Activated naive CD8-positive, alpha-beta T cell treated with anti-CD3 and anti-CD28 coated beads for 36 hours (primary cell): ENCODE measurements around the gene INSL3. TPM values are rescaled to one million over a fixed set of nuclear protein-coding genes. Genes with fewer than 3 reads are reported as not detected.

Experiments used
- DNase-seq: peaks from one replicate; pipeline ENCODE4 v3.0.0; 2021
- H3K27ac Mint-ChIP-seq: one replicate; pipeline ENCODE4 v1.8.0; 2022; ENCODE audit warnings: mild to moderate bottlenecking, moderate library complexity, mixed read lengths
- H3K27me3 Mint-ChIP-seq: one replicate; pipeline ENCODE4 v1.8.0; 2022; ENCODE audit warnings: mild to moderate bottlenecking, mixed read lengths
- H3K36me3 Mint-ChIP-seq: one replicate; pipeline ENCODE4 v1.8.0; 2021; ENCODE audit warnings: mild to moderate bottlenecking, mixed read lengths
- H3K4me1 Mint-ChIP-seq: one replicate; pipeline ENCODE4 v1.8.0; 2021; ENCODE audit warnings: mixed read lengths
- H3K4me3 Mint-ChIP-seq: one replicate; pipeline ENCODE4 v1.8.0; 2022; ENCODE audit warnings: mild to moderate bottlenecking, moderate library complexity, mixed read lengths
- H3K9me3 Mint-ChIP-seq: one replicate; pipeline ENCODE4 v1.8.0; 2022; ENCODE audit warnings: mixed read lengths
- total RNA-seq, 2 experiments: library from RNA; stranded (reverse); gene quantifications; one replicate each; pipeline ENCODE4 v1.2.3, GENCODE V29; 2021

Gene INSL3
- total RNA-seq, 2 experiments from 2014 or later, result 1.7 to 1.8 TPM

DNA sequence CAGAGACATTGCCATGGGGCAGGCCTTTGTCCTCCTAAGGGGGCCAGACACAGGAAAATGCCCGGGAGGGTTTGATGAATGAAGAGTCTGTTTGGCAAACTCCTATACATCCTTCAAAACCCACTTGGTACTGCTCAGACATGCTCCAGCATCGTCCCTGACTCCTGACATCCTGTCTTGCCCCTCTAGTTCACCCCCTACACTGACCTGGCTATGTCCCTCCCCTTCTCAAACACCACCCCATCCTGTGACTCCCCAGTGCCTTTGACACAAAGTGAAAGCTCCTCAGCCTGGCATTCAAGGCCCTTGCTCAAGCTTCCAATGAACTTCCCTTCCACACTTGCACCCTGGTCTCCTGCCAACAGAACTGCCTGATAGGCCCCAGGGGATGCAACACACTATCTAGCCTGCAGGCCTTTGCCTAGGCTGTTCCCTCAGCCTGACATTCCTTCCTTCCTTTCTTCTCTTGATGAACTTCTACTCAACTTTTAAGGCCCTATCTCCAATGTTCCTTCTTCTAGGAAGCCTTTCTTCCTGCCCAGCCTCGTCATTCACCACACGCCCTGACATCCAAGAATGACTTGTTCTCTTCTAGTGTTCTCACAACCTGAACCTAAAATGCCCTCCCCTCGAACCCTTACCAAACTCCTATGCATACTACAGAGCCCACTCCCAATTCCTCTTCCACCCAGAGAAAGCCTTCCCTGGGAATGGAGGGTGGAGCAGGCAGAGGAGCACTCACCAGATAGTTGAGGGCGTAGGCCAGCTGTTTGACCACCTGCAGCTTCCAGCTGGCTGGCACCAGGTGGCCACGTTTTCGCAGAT is 14.1 kb upstream of the INSL3 start:
- Mint-ChIP-seq H3K9me3 (peaks cover 3% of the 10 kb centered on the region), H3K27ac (peak overlapping the region; percentile 38), H3K36me3 (peaks cover 56% of the 10 kb centered on the region), H3K4me3 (no peak overlapping the region), H3K4me1 (peaks cover 4% of the 10 kb centered on the region), H3K27me3 (no peaks in the 10 kb centered on the region)
- DNase-seq, result no peak

DNA sequence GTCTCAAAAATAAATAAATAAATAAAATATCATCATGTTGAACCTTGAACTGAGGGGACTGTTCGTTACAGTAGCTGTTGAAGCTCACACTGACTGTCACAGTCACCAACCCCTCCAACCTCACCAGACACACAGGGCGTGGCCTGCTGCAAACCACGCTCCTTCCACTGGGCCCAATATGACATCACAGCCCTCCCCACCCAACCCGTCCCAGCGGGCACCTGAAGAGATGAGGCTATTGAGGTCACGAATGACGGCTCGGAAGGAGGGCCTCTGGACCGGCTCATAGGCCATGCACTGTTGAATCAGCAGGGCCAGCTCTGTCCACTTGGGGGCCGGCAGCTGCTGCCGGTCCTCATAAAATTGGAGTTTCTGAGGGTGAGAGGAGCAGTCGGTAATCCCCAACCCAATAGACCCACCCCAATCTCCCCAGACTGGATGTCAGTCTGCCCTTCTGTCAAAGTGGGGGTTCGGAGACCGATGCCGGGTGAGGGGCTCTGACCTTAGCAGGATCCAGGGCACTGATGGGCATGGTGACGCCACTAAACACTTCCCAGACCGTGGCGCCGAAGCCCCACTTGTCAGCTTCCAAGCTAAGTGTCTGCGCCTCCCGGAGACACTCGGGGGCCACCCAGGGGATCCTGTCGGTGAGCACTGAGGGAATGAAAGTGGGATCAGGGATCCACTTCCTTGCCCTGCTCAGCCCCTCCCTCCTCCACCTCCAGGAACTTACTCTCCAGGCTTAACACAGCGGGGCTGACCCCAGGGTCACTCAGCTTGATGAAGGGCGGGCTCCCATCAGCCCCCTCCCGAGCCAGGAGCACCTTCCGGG is 13.2 kb upstream of the INSL3 start:
- H3K27me3 Mint-ChIP-seq, result no peaks in the 10 kb centered on the region
- H3K4me3 Mint-ChIP-seq, result no peak overlapping the region
- peaks cover 3% of the 10 kb centered on the region for H3K9me3 Mint-ChIP-seq
- H3K4me1 Mint-ChIP-seq, result peaks cover 4% of the 10 kb centered on the region
- H3K27ac Mint-ChIP-seq, result no peak overlapping the region
- DNase-seq, result no peak
- peaks cover 62% of the 10 kb centered on the region for H3K36me3 Mint-ChIP-seq

DNA sequence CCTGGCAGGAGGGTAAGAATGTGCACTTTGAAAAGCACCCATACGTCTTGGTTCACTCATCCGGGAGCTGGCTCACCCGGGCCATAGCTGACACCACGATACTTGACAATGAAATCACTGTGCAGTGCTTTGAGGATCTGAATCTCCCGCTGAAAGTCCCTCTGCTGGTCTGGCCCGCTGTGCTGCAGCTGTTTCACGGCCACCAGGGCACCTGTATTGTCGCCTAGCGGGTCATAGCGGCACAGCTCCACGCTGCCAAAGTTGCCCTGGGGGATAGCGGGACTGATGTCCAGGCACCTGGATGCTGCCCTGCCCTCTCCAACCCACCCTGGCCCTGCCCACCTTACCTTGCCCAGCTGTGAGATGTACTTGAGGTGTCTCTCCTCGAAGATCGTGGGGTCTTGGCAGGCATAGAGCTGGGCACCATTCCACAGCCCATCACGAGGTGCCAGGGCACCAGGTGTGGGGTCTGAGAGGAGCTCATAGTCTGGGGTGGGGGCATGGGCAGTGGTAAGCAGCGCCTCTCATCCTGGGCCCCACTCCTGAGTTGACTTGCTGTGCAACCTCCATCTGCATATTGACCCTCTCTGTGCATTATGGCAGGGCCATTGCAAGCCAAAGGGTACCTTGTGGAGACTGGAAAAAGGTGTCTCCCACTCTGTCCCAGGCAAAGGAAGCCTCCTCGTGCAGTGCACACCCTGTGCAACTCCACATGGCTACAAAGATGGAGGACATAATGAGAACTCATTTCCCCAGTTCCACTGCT is 11.3 kb upstream of the INSL3 start:
- Mint-ChIP-seq H3K4me1 (peaks cover 3% of the 10 kb centered on the region), H3K4me3 (no peak overlapping the region), H3K27ac (no peak overlapping the region), H3K36me3 (peaks cover 62% of the 10 kb centered on the region), H3K27me3 (no peaks in the 10 kb centered on the region), H3K9me3 (peaks cover 3% of the 10 kb centered on the region)
- DNase-seq, result no peak

DNA sequence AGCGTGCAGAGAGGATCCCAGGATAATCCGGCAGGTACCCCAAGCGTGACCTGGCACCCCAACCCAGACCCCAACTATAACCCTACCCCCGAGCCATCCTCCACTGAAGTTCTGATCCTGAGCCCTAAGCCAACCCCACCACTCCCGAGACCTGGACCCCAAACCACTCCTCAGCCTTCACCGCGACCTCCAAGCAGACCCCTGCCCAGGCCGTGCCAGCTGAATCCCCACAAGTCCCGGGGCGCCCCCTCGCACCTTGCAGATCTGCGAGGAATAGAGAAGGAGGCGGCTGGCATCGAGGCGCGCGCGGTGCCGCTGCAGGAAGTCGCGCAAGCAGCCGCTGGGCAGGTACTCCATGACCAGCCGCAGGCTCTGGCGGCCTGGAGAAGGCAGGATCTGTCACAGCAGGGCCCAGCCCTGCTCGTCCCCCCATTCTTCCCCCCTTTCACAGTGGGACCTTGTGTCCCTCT is 10.1 kb upstream of the INSL3 start:
- H3K27ac Mint-ChIP-seq, result no peak overlapping the region
- no peak for DNase-seq
- no peak overlapping the region for H3K4me3 Mint-ChIP-seq
- H3K36me3 Mint-ChIP-seq, result peaks cover 64% of the 10 kb centered on the region
- H3K4me1 Mint-ChIP-seq, result peaks cover 3% of the 10 kb centered on the region
- no peaks in the 10 kb centered on the region for H3K27me3 Mint-ChIP-seq
- H3K9me3 Mint-ChIP-seq, result peaks cover 3% of the 10 kb centered on the region

DNA sequence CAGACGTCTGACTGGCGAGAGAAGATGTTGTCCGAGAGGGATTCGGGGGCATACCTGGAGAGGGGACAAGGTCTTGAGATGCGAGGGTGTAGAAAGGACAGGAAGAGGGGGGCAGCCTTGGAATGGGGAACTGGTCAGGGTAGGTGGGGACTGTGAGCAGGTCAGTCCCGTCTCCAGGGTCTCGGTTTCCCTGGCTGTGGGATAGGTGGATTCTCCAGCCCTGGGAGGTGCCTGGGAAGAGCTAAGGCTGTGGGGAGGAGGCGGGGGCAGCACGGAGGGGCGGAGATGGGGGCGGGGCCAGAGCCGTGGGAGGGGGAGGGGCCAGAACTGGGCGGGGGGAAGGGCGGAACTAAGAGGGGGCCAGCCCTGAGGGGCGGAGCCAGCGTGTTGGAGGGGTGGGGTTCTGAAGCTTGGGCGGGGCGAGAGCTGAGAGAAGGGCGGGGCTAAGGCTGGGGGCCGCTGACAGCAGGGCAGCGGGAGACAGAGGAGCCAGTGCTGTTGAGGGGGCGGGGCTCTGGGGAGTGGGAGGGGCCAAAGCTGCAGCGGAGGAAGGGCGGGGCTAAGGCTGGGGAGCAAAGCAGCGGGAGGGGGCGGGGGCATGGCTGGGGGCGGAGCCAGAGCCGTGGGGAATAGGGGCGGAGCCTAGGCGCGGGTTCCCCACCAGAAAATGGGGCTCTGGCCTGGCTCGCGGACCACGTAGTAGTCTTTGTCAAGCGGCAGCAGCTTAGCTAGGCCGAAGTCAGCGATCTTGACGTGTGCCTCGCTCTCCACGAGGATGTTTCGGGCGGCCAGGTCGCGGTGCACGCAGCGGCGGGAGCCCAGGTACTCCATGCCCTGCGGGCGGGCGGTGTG is 9.5 kb upstream of the INSL3 start:
- H3K36me3 Mint-ChIP-seq, result peaks cover 59% of the 10 kb centered on the region
- H3K27ac Mint-ChIP-seq, result peak overlapping the region; percentile 42
- peaks cover 3% of the 10 kb centered on the region for H3K4me1 Mint-ChIP-seq
- H3K27me3 Mint-ChIP-seq, result no peaks in the 10 kb centered on the region
- H3K4me3 Mint-ChIP-seq, result no peak overlapping the region
- H3K9me3 Mint-ChIP-seq, result peaks cover 3% of the 10 kb centered on the region
- DNase-seq, result peak; percentile 68

DNA sequence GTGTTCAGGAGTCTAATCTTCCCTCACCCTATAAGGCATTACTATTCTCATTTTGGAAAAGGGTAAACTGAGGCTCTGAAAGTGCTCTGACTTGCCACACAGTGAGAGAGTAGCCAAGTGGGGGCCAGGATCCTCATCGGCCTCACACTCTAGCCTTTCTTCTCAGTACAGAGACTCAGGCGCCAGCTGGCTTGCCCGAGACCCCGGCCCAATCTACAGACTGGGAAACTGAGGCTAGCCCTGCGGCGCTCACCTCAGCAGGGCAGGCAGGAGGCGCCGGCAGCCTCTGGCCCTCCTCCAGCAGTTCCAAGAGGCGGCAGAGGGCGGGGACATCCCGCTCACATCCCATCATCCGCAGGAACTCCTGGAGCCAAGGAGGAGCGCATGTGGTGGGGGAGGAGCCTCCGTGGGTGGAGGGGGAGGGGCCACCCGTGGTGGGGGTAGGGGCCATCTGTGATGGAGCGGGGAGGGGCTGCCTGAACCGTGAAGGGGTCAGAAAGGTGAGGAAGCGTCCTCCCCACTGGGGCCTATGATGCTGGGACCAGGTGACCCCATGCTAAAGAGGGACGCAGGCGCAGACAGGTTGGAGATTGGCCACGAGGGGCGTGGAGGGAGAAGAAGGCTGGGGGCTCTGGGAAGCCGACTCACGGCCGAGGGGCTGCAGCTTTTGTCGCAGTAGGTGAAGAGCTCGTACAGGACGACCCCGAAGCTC is 8.7 kb upstream of the INSL3 start:
- H3K36me3 Mint-ChIP-seq, result peaks cover 54% of the 10 kb centered on the region
- peak overlapping the region; percentile 42 for H3K27ac Mint-ChIP-seq
- no peak for DNase-seq

DNA sequence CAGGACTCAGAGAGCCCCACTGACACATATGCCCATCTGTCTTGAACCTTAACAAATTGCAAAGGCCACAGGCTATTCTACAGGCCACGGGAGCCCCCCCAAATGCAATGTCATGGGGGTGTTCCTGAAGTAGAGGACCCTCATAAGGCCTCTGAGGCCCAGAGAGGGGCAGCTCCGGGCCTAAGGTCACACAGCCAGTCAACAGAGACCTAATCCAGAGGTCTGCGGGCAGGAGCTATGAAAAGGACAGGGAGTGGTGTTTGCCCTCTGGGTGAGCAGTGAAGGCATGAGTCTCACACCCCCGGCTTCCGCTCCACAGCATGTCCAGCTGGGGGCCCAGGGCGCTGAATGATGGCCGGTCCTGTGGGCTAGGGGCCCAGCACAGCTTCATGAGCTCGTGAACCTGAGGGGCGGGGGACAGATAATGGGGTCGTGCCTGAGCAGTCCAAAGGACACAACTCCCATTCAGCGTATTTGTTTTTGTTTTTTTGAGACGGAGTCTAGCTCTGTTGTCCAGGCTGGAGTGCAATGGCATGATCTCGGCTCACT is 5.3 kb upstream of the INSL3 start:
- Mint-ChIP-seq H3K27ac (no peak overlapping the region), H3K9me3 (no peaks in the 10 kb centered on the region), H3K4me3 (no peak overlapping the region), H3K4me1 (peaks cover 3% of the 10 kb centered on the region), H3K36me3 (peaks cover 32% of the 10 kb centered on the region), H3K27me3 (no peaks in the 10 kb centered on the region)
- DNase-seq, result no peak

More for the DNA sequence above, 8.7 kb upstream of the INSL3 start:
- Mint-ChIP-seq H3K4me3 (no peak overlapping the region), H3K4me1 (peaks cover 3% of the 10 kb centered on the region), H3K9me3 (peaks cover 3% of the 10 kb centered on the region), H3K27me3 (no peaks in the 10 kb centered on the region)

DNA sequence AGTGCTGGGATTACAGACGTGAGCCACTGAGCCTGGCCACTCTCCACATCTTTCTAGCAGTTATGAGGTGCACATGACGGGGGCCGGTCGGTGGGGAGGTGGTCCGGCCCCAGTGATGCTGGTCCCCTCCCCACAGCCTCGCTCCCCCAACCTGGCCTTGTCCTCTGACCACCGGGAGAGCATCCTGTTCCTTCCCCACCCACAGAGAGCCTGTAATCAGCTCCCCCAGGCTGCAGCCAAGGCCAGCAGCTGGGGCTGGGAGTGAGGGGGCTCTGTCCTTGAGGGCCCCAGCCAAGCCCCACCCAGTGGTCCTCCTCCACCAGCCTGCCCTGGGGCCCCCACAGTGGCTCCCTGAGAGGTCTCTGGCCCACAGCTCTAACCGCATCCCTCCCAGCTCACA is 3.0 kb upstream of the INSL3 start:
- Mint-ChIP-seq H3K9me3 (no peaks in the 10 kb centered on the region), H3K27ac (peak overlapping the region; percentile 35), H3K27me3 (no peaks in the 10 kb centered on the region), H3K36me3 (peaks cover 13% of the 10 kb centered on the region), H3K4me1 (no peaks in the 10 kb centered on the region), H3K4me3 (no peak overlapping the region)
- DNase-seq, result no peak

DNA sequence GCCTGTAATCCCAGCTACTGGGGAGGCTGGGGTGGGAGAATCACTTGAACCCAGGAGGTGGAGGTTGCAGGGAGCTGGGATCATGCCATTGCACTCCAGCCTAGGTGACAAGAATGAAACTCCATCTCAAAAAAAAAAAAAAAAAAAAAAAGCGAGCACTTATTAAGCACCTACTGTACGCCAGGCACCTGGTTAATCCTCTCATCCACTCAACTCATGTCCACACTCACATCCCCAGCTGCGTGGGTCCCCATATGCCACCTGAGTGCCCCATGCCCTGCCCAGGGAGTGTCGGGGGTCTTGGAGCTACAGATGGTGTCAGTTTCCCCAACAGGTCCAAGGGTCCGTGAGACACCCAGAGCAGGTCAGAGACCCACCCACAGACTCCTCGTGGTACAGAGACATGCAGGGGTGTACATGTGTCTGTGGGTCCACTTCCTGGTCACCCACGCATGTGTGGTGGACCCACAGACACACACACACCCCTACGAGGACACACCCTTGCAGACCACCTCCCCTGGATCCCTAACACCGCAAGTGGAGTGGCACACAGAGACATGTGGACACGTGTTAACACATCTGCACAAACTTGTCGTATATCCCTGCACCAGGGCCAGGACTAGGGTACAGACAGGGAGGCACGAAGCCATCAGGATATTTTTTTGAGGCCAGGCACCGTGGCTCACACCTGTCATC is 3.5 kb downstream of the INSL3 start:
- H3K27me3 Mint-ChIP-seq, result no peaks in the 10 kb centered on the region
- peaks cover 3% of the 10 kb centered on the region for H3K4me1 Mint-ChIP-seq
- H3K27ac Mint-ChIP-seq, result no peak overlapping the region
- DNase-seq, result no peak
- no peak overlapping the region for H3K4me3 Mint-ChIP-seq
- H3K36me3 Mint-ChIP-seq, result no peaks in the 10 kb centered on the region
- no peaks in the 10 kb centered on the region for H3K9me3 Mint-ChIP-seq

DNA sequence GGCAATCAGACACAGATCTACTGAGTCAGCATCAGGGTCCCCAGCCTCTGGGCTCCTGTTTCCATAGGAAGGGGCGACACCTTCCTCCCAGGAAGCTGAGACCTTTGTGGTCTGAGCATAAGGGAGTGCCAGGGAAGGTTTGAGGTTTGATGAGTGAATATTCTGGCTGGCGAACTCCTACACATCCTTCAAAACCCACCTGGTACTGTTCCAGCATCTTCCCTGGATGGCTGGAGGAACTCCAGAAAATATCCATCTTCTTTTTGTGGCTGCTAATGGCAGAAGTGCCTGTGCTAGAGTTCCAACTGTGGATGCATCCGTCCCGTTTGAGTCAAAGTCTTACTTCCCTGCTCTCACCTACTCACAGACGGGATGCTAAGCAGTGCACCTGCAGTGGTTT is 9.2 kb downstream of the INSL3 start:
- no peak for DNase-seq

DNA sequence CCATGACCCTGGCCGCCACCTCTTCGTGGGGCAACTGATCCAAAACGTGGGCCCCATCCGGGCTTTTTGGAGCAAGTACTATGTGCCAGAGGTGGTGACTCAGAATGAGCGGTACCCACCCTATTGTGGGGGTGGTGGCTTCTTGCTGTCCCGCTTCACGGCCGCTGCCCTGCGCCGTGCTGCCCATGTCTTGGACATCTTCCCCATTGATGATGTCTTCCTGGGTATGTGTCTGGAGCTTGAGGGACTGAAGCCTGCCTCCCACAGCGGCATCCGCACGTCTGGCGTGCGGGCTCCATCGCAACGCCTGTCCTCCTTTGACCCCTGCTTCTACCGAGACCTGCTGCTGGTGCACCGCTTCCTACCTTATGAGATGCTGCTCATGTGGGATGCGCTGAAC is 9.6 kb downstream of the INSL3 start:
- no peak for DNase-seq
- Mint-ChIP-seq H3K27me3 (no peaks in the 10 kb centered on the region), H3K4me3 (no peak overlapping the region), H3K27ac (no peak overlapping the region), H3K9me3 (no peaks in the 10 kb centered on the region), H3K36me3 (no peaks in the 10 kb centered on the region), H3K4me1 (peaks cover 9% of the 10 kb centered on the region)

More for the DNA sequence above, 9.2 kb downstream of the INSL3 start:
- Mint-ChIP-seq H3K27ac (no peak overlapping the region), H3K4me1 (peaks cover 8% of the 10 kb centered on the region), H3K36me3 (no peaks in the 10 kb centered on the region), H3K27me3 (no peaks in the 10 kb centered on the region), H3K9me3 (no peaks in the 10 kb centered on the region), H3K4me3 (no peak overlapping the region)

DNA sequence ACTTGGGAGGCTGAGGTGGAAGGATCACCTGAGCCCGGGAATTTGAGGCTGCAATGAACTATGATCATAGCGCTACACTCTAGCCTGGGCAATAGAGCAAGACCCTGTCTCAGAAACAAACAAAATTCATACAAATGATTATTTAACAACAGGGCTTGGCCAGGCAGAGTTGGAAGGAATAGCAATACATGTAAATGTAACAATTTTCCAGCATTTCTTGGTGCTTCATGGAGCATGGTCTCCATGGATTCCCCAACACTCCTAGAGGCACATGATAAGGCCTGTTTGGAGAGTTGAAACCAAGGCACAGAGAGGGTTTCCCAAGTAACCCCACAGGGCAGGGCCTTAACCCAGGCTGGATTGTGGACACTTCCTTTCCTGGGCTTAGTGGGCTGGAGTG is 10.2 kb downstream of the INSL3 start:
- no peaks in the 10 kb centered on the region for H3K36me3 Mint-ChIP-seq
- peaks cover 9% of the 10 kb centered on the region for H3K4me1 Mint-ChIP-seq
- no peak overlapping the region for H3K27ac Mint-ChIP-seq
- no peaks in the 10 kb centered on the region for H3K27me3 Mint-ChIP-seq
- no peak for DNase-seq
- H3K9me3 Mint-ChIP-seq, result no peaks in the 10 kb centered on the region
- H3K4me3 Mint-ChIP-seq, result no peak overlapping the region

DNA sequence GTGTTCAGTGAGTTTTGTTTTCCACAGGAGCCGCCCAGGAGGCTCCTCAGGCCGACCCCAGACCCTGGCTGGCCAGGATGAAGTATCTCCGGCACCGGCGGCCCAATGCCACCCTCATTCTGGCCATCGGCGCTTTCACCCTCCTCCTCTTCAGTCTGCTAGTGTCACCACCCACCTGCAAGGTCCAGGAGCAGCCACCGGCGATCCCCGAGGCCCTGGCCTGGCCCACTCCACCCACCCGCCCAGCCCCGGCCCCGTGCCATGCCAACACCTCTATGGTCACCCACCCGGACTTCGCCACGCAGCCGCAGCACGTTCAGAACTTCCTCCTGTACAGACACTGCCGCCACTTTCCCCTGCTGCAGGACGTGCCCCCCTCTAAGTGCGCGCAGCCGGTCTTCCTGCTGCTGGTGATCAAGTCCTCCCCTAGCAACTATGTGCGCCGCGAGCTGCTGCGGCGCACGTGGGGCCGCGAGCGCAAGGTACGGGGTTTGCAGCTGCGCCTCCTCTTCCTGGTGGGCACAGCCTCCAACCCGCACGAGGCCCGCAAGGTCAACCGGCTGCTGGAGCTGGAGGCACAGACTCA is 13.5 kb downstream of the INSL3 start:
- no peaks in the 10 kb centered on the region for H3K9me3 Mint-ChIP-seq
- no peak for DNase-seq
- no peaks in the 10 kb centered on the region for H3K27me3 Mint-ChIP-seq
- H3K27ac Mint-ChIP-seq, result no peak overlapping the region
- H3K36me3 Mint-ChIP-seq, result no peaks in the 10 kb centered on the region
- H3K4me1 Mint-ChIP-seq, result peaks cover 13% of the 10 kb centered on the region
- H3K4me3 Mint-ChIP-seq, result no peak overlapping the region
